GM12878 (cell line): ENCODE measurements around the gene INVS. TPM values are rescaled to one million over a fixed set of nuclear protein-coding genes. Genes with fewer than 3 reads are reported as not detected.

Source experiments
- ATAC-seq: fragments of 200-7000 bp; cut with Tn5 transposase; 3 replicates; pipeline ENCODE4 v1.9.1; 2020; ENCODE audit warnings: mild to moderate bottlenecking, moderate library complexity
- BruUV-seq: library from RNA; stranded (reverse); fragments of 400-500 nt; replicated peaks from 2 replicates; lab custom pipeline; 2021; lab: Mats Ljungman, UMichigan
- CTCF ChIA-PET: fragments of 300-600 bp; sonication (Branson Sonifier 250); formaldehyde crosslinking; extraction: SDS; loops from one replicate; lab custom pipeline; 2021; ENCODE audit warnings: inconsistent platforms; lab: Yijun Ruan, JAX
- POLR2A ChIA-PET: fragments of 350-600 bp; formaldehyde crosslinking; extraction: SDS; loops from one replicate; lab custom pipeline; 2021; ENCODE audit warnings: inconsistent platforms; lab: Charles Lee
- RAD21 ChIA-PET: fragments of 300-600 bp; sonication (Branson Sonifier 250); formaldehyde crosslinking; loops from one replicate; lab custom pipeline; 2023; ENCODE audit warnings: antibody characterized with exemption; ENCODE audit not compliant: unreplicated experiment; lab: Charles Lee
- SMC1A ChIA-PET: fragments of 300-600 bp; sonication (Branson Sonifier 250); formaldehyde crosslinking; loops from one replicate; lab custom pipeline; 2023; ENCODE audit not compliant: unreplicated experiment, uncharacterized antibody; lab: Charles Lee
- DNase-seq: peaks from one replicate; pipeline ENCODE4 v3.0.0-alpha.2; 2011; ENCODE audit warnings: low read depth, low spot score
- FAIRE-seq: peaks from 3 replicates; lab custom pipeline; 2011; peaks lifted over from hg19 to GRCh38; lab: Jason Lieb, UNC
- H2AFZ ChIP-seq: 2 replicates; pipeline ENCODE4 v1.6.0; 2011; ENCODE audit warnings: low read depth, low read length, control low read depth; ENCODE audit not compliant: control insufficient read depth
- H3K27ac ChIP-seq: 2 replicates; pipeline ENCODE4 v1.5.1; 2011; ENCODE audit warnings: control low read depth; ENCODE audit not compliant: control insufficient read depth, insufficient read depth
- H3K27me3 ChIP-seq, 2 experiments: replicated peaks in 1 of 2; 2 replicates each; pipeline versions ENCODE4 v1.6.0 to v1.6.1; 2011; ENCODE audit warnings: low read length in 1 of 2; ENCODE audit not compliant: control insufficient read depth in 2 of 2, insufficient read depth in 2 of 2
- H3K36me3 ChIP-seq, 2 experiments: 2 replicates each; pipeline ENCODE4 v1.5.1; 2011; ENCODE audit warnings: low read length in 1 of 2; ENCODE audit not compliant: control insufficient read depth in 2 of 2, insufficient read depth in 2 of 2
- H3K4me1 ChIP-seq: 2 replicates; pipeline ENCODE4 v1.6.1; 2011; ENCODE audit warnings: mild to moderate bottlenecking, low read length, moderate library complexity, mixed read lengths; ENCODE audit not compliant: control insufficient read depth, insufficient read depth
- H3K4me2 ChIP-seq: 2 replicates; pipeline ENCODE4 v1.6.0; 2011; ENCODE audit warnings: control low read depth; ENCODE audit not compliant: control insufficient read depth, insufficient read depth
- H3K4me3 ChIP-seq: fragments of 200-600 bp; sonication (generic); 2 replicates; pipeline ENCODE4 v1.5.1; 2016
- H3K79me2 ChIP-seq: 2 replicates; pipeline ENCODE4 v1.6.0; 2011; ENCODE audit warnings: low read length; ENCODE audit not compliant: control insufficient read depth, insufficient read depth
- H3K9ac ChIP-seq: 2 replicates; pipeline ENCODE4 v1.8.0; 2011; ENCODE audit warnings: low read length, control low read depth, mixed read lengths; ENCODE audit not compliant: control insufficient read depth, insufficient read depth
- H3K9me3 ChIP-seq: replicated peaks from 3 replicates; pipeline ENCODE4 v1.5.1; 2011; ENCODE audit warnings: mild to moderate bottlenecking, low read length; ENCODE audit not compliant: control insufficient read depth, insufficient read depth
- H4K20me1 ChIP-seq: 2 replicates; pipeline ENCODE4 v1.6.0; 2011; ENCODE audit not compliant: control insufficient read depth, insufficient read depth
- BHLHE40 ChIP-seq, 2 experiments: fragments of 450-650 bp in 1 of 2; IDR thresholded peaks; 2 replicates each; pipeline ENCODE4 v1.6.1; 2011 to 2017; ENCODE audit warnings: low read depth in 2 of 2, borderline replicate concordance in 1 of 2, improper control_type of control experiment in 1 of 2, low read length in 1 of 2, mild to moderate bottlenecking in 1 of 2
- CREB1 ChIP-seq: IDR thresholded peaks from 2 replicates; pipeline ENCODE4 v1.6.1; 2012; ENCODE audit warnings: low read depth, mild to moderate bottlenecking, inconsistent platforms
- NFXL1 ChIP-seq: fragments of 450-650 bp; IDR thresholded peaks from 2 replicates; pipeline ENCODE4 v1.6.1; 2017; ENCODE audit warnings: antibody characterized with exemption, mild to moderate bottlenecking, borderline replicate concordance
- NFYA ChIP-seq: IDR thresholded peaks from 2 replicates; pipeline ENCODE4 v1.6.1; 2011; ENCODE audit warnings: low read depth, mild to moderate bottlenecking, low read length, improper control_type of control experiment, borderline replicate concordance
- POLR2A ChIP-seq: IDR thresholded peaks from 2 replicates; pipeline ENCODE4 v1.6.1; 2011; ENCODE audit warnings: low read depth, mild to moderate bottlenecking, low read length
- POLR2AphosphoS2 ChIP-seq: IDR thresholded peaks from 2 replicates; pipeline ENCODE4 v1.6.1; 2011; ENCODE audit warnings: low read depth, mild to moderate bottlenecking, low read length, improper control_type of control experiment, moderate library complexity
- RBBP5 ChIP-seq: fragments of 200-600 bp; sonication (generic); conservative IDR thresholded peaks from 2 replicates; pipeline ENCODE4 v1.6.1; 2016
- SMC3 ChIP-seq: IDR thresholded peaks from 2 replicates; pipeline ENCODE4 v1.6.1; 2011; ENCODE audit warnings: low read length, improper control_type of control experiment, borderline replicate concordance
- SRF ChIP-seq, 2 experiments: IDR thresholded peaks; 2 replicates each; pipeline ENCODE4 v1.6.1; 2011; ENCODE audit warnings: low read depth in 2 of 2, low read length in 2 of 2, mild to moderate bottlenecking in 1 of 2, moderate library complexity in 1 of 2
- ZNF622 ChIP-seq: fragments of 450-650 bp; IDR thresholded peaks from 2 replicates; pipeline ENCODE4 v1.6.1; 2017; ENCODE audit warnings: mild to moderate bottlenecking, inconsistent platforms
- WGBS: methylation state at CpG from one replicate; pipeline ENCODE4 v1.1.6; 2016; ENCODE audit warnings: low lambda C conversion rate; ENCODE audit not compliant: insufficient replicate concordance, insufficient coverage; ENCODE audit errors: missing lambda C conversion rate; 5-methylcytosine and 5-hydroxymethylcytosine counted together
- in situ Hi-C: fragments of 300-500 bp; cut with MboI; formaldehyde crosslinking; loops from 9 replicates; pipeline ENCODE4 v1.14.3; 2018; ENCODE audit warnings: mixed read lengths
- intact Hi-C: fragments of 100-400 bp; cut with micrococcal nuclease; formaldehyde crosslinking; loops from one replicate; pipeline ENCODE4 v1.14.2; 2022; ENCODE audit not compliant: unreplicated experiment
- polyA plus RNA-seq, 11 experiments: library from polyadenylated mRNA; depleted of rRNA in 4 of 11; unstranded in 6 of 11; stranded (reverse) in 5 of 11; fragments of >200 nt; fragmentation: Nextera tagmentation in 4 of 11; fragmentation: Illumina TruSeq in 1 of 11; extraction: Ambion mirVana in 4 of 11; extraction: Trizol in 1 of 11; gene quantifications; 1 replicate in 1 of 11; 2 replicates in 10 of 11; pipeline versions ENCODE4 v1.2.1 to v1.2.3, GENCODE V29; 2011 to 2016; ENCODE audit warnings: inconsistent platforms in 2 of 11, missing spikeins in 2 of 11, low read depth in 1 of 11
- total RNA-seq, 4 experiments: library from RNA; depleted of rRNA in 3 of 4; stranded (reverse); fragments of >200 nt in 3 of 4; fragmentation: Illumina TruSeq in 1 of 4; extraction: Trizol in 1 of 4; gene quantifications; 2 replicates each; pipeline versions ENCODE4 v1.2.1 to v1.2.3, GENCODE V29; 2013 to 2021
- TF ChIP-seq, protein P1 (sequence below): fragments of 450-650 bp; IDR thresholded peaks from 2 replicates; pipeline ENCODE4 v1.6.1; 2017; ENCODE audit warnings: borderline replicate concordance

Gene INVS
- total and polyA plus RNA-seq, 10 of the 15 experiments (the other 5 are each of a cell fraction or from before 2014, with no cell fraction given): 0.93 to 20.8 (median 13.2) TPM

DNA sequence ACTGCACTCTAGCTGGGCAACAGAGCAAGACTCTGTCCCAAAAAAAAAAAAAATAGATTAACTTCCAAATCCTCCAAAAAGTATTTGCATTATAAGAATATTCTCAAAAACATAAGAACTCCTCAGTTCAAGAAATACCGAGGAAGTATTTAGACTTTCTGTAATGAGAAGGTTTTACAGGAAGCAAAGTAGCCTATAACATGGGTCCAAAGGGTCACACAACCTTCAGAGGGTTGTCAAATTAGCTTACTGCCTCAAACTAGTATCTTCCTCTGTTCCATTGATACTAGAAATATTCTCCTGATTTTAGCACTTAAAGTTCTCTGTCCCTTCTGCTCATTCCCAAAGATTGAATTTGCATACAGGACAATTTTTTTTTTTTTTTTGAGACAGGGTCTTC, 121.9 kb downstream of the INVS start:
- in situ Hi-C loops (loop anchor here (10.0 to 25.0 kb wide), 2 partner anchors 409 to 1036 kb away; partner anchors contain the start of gene NR4A3), intact Hi-C loops (loop anchor here (10.0 kb wide), 1 partner anchor 374 kb away; no protein-coding TSS in a partner anchor)
- no peak overlapping the region for H3K9ac ChIP-seq
- WGBS: 100% methylated on average over 1 of the region's 1 CpG
- H3K4me3 ChIP-seq: no peak overlapping the region
- DNase-seq: no peak
- H3K36me3 ChIP-seq: peaks cover 0 to 5% of the 10 kb centered on the region in 2 experiments; a peak in 2 of 4 replicates
- H3K4me2 ChIP-seq: no peak overlapping the region
- POLR2A ChIA-PET: interaction anchor here (0.6 to 0.7 kb wide), 2 partner anchors 434 to 709 kb away, joined by 3 read pairs; no protein-coding TSS in a partner anchor
- ATAC-seq: no peak
- SMC1A ChIA-PET: interaction anchor here (0.7 to 10.0 kb wide), 7 partner anchors 123 to 1058 kb away, joined by 3 to 115 read pairs (median 3); no protein-coding TSS in a partner anchor
- RAD21 ChIA-PET: interaction anchor here (0.6 to 2.5 kb wide), 8 partner anchors 11 to 1036 kb away, joined by 3 to 7 read pairs (median 3); no protein-coding TSS in a partner anchor
- no peaks in the 10 kb centered on the region for H3K27me3 ChIP-seq
- no peak for TF ChIP-seq POLR2A
- no peak for TF ChIP-seq ZNF622
- no peak for TF ChIP-seq RBBP5
- no peak for TF ChIP-seq NFYA
- TF ChIP-seq BHLHE40 (IDR thresholded peaks at IDR 0.05; ENCODE audit: borderline replicate concordance in 1 of 2, low read depth in 2 of 2, low read length in 1 of 2): no peak
- no peak for TF ChIP-seq CREB1
- TF ChIP-seq SMC3: no peak
- no peak for TF ChIP-seq SRF (IDR thresholded peaks at IDR 0.05; ENCODE audit: low read depth in 2 of 2, low read length in 2 of 2)
- TF ChIP-seq NFXL1: no peak
- TF ChIP-seq, protein P1, sequence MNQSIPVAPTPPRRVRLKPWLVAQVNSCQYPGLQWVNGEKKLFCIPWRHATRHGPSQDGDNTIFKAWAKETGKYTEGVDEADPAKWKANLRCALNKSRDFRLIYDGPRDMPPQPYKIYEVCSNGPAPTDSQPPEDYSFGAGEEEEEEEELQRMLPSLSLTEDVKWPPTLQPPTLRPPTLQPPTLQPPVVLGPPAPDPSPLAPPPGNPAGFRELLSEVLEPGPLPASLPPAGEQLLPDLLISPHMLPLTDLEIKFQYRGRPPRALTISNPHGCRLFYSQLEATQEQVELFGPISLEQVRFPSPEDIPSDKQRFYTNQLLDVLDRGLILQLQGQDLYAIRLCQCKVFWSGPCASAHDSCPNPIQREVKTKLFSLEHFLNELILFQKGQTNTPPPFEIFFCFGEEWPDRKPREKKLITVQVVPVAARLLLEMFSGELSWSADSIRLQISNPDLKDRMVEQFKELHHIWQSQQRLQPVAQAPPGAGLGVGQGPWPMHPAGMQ: no peak
- no peak for TF ChIP-seq POLR2AphosphoS2
- TF ChIP-seq, all 136 proteins: peak for 0
- FAIRE-seq: no peak
- Histone ChIP-seq H3K79me2 (no peaks in the 10 kb centered on the region), H3K27ac (no peak overlapping the region), H2AFZ (no peak overlapping the region), H3K4me1 (peaks cover 20% of the 10 kb centered on the region), H3K9me3 (no peaks in the 10 kb centered on the region), H4K20me1 (no peaks in the 10 kb centered on the region; the same call in 1 of the 2 replicates)
- CTCF ChIA-PET: interaction anchor here (0.7 to 12.2 kb wide), 9 partner anchors 9 to 989 kb away, joined by 3 to 143 read pairs (median 6); no protein-coding TSS in a partner anchor
- no TSS peak for BruUV-seq
